Measurements from ENCODE around the gene SNX20. TPM values are rescaled to one million over a fixed set of nuclear protein-coding genes. Genes with fewer than 3 reads are reported as not detected.

Gene SNX20
- total RNA-seq, 4 donors from 2014 or later: 0.84 to 1.8 (median 1.0) TPM

GRCh38 chr16:50669741-50670140 lies 11.4 kb downstream of the SNX20 start:
- Histone ChIP-seq H3K4me3 (no peak overlapping the region), H3K9me3 (peaks cover 0 to 27% (median 0%) of the 10 kb centered on the region in 3 donors), H3K4me1 (peaks cover 0 to 32% (median 5%) of the 10 kb centered on the region in 3 donors), H3K27me3 (peaks cover 7% of the 10 kb centered on the region), H3K27ac (no peak overlapping the region), H3K36me3 (peaks cover 0 to 22% of the 10 kb centered on the region in 2 donors)
- ATAC-seq: no peak
- 86% methylated on average over 1 of the region's 4 CpGs; no CpG with 5 or more reads in 1 of the 2 donors for WGBS, 2 donors (ENCODE audit: low coverage in 1 of 2)
- TF ChIP-seq POLR2A (IDR thresholded peaks at IDR 0.05): no peak
- no peak for TF ChIP-seq EP300 (IDR thresholded peaks at IDR 0.05)
- no peak for TF ChIP-seq POLR2AphosphoS5 (IDR thresholded peaks at IDR 0.05)
- TF ChIP-seq CTCF (IDR thresholded peaks at IDR 0.05): no peak

- H3K36me3 ChIP-seq: peaks cover 0 to 13% of the 10 kb centered on the region in 2 donors
- peaks cover 0 to 21% (median 0%) of the 10 kb centered on the region in 3 donors for H3K9me3 ChIP-seq
- H3K27me3 ChIP-seq: peaks cover 2% of the 10 kb centered on the region
- no peak overlapping the region for H3K4me3 ChIP-seq
- peaks cover 0 to 35% (median 5%) of the 10 kb centered on the region in 3 donors for H3K4me1 ChIP-seq
- ATAC-seq: no peak
- peak overlapping the region in 3 of 4 donors; percentile 22 to 60 (median 56) for H3K27ac ChIP-seq
- 33 to 38% methylated on average over 2 to 3 of the region's 5 CpGs for WGBS, 2 donors (ENCODE audit: low coverage in 1 of 2)
- TF ChIP-seq CTCF (IDR thresholded peaks at IDR 0.05) (no peak), POLR2A (IDR thresholded peaks at IDR 0.05) (no peak), EP300 (IDR thresholded peaks at IDR 0.05) (no peak), POLR2AphosphoS5 (IDR thresholded peaks at IDR 0.05) (no peak)
Observed at GRCh38 chr16:50668368-50669008, 12.6 kb downstream of the SNX20 start.

GRCh38 chr16:50667497-50668367 lies 13.4 kb downstream of the SNX20 start:
- Histone ChIP-seq H3K9me3 (peaks cover 0 to 14% (median 0%) of the 10 kb centered on the region in 3 donors), H3K4me1 (peaks cover 0 to 35% (median 5%) of the 10 kb centered on the region in 3 donors), H3K27ac (peak overlapping the region in 3 of 4 donors; percentile 21 to 60 (median 56)), H3K4me3 (no peak overlapping the region), H3K27me3 (no peaks in the 10 kb centered on the region), H3K36me3 (peaks cover 0 to 9% of the 10 kb centered on the region in 2 donors)
- WGBS, 2 donors (ENCODE audit: low coverage in 1 of 2): 80 to 88% methylated on average over 1 to 8 of the region's 21 CpGs
- no peak for ATAC-seq
- TF ChIP-seq POLR2AphosphoS5 (IDR thresholded peaks at IDR 0.05) (no peak), EP300 (IDR thresholded peaks at IDR 0.05) (no peak), CTCF (IDR thresholded peaks at IDR 0.05) (no peak), POLR2A (IDR thresholded peaks at IDR 0.05) (no peak)

GRCh38 chr16:50666658-50667496 lies 14.2 kb downstream of the SNX20 start:
- Histone ChIP-seq H3K36me3 (peaks cover 0 to 5% of the 10 kb centered on the region in 2 donors), H3K27me3 (no peaks in the 10 kb centered on the region), H3K9me3 (peaks cover 0 to 5% (median 0%) of the 10 kb centered on the region in 3 donors), H3K27ac (no peak overlapping the region), H3K4me1 (peaks cover 0 to 35% (median 5%) of the 10 kb centered on the region in 3 donors), H3K4me3 (no peak overlapping the region)
- WGBS, 2 donors (ENCODE audit: low coverage in 1 of 2): 86 to 100% methylated on average over 1 to 5 of the region's 9 CpGs
- no peak for ATAC-seq
- TF ChIP-seq EP300 (IDR thresholded peaks at IDR 0.05) (no peak), CTCF (IDR thresholded peaks at IDR 0.05) (no peak), POLR2A (IDR thresholded peaks at IDR 0.05) (no peak), POLR2AphosphoS5 (IDR thresholded peaks at IDR 0.05) (no peak)

Data from gastroesophageal sphincter (tissue), 4 donors.